WTC11 (cell line): ENCODE data around the gene CCDC57.

ENCODE experiments used
- CREB1 ChIP-seq: sonication (generic); formaldehyde crosslinking; IDR thresholded peaks from 2 replicates; pipeline ENCODE4 v1.8.0; 2023; ENCODE audit warnings: mild to moderate bottlenecking, missing genetic modification reagents
- CTCF ChIP-seq: fragments of 200-600 bp; IDR thresholded peaks from 2 replicates; pipeline ENCODE4 v1.8.0; 2022; ENCODE audit warnings: antibody characterized with exemption
- EMX1 ChIP-seq: fragments of 250-450 bp; sonication (Bioruptor Pico); IDR thresholded peaks from 2 replicates; pipeline ENCODE4 v1.8.0; 2021; ENCODE audit warnings: mild to moderate bottlenecking
- FOXP1 ChIP-seq: sonication (generic); formaldehyde crosslinking; IDR thresholded peaks from 2 replicates; pipeline ENCODE4 v1.8.0; 2022; ENCODE audit warnings: missing genetic modification reagents, mild to moderate bottlenecking, moderate library complexity, borderline replicate concordance
- FOXP4 ChIP-seq: sonication (generic); formaldehyde crosslinking; IDR thresholded peaks from 2 replicates; pipeline ENCODE4 v1.8.0; 2022; ENCODE audit warnings: mild to moderate bottlenecking, missing genetic modification reagents
- HMGXB4 ChIP-seq: sonication (generic); formaldehyde crosslinking; IDR thresholded peaks from 2 replicates; pipeline ENCODE4 v1.8.1; 2023; ENCODE audit warnings: mild to moderate bottlenecking, moderate library complexity, missing genetic modification reagents
- IRF2 ChIP-seq: sonication (generic); formaldehyde crosslinking; IDR thresholded peaks from 2 replicates; pipeline ENCODE4 v1.8.0; 2022; ENCODE audit warnings: low read depth, missing genetic modification reagents, borderline replicate concordance
- JUN ChIP-seq: sonication (generic); formaldehyde crosslinking; IDR thresholded peaks from 2 replicates; pipeline ENCODE4 v1.8.0; 2023; ENCODE audit warnings: mild to moderate bottlenecking, missing genetic modification reagents
- MAX ChIP-seq: sonication (generic); formaldehyde crosslinking; IDR thresholded peaks from 2 replicates; pipeline ENCODE4 v1.8.0; 2022; ENCODE audit warnings: mild to moderate bottlenecking, missing genetic modification reagents
- NR2C2 ChIP-seq: sonication (generic); formaldehyde crosslinking; IDR thresholded peaks from 2 replicates; pipeline ENCODE4 v1.8.0; 2022; ENCODE audit warnings: mild to moderate bottlenecking, missing genetic modification reagents
- OVOL2 ChIP-seq: fragments of 250-450 bp; sonication (Bioruptor Pico); IDR thresholded peaks from 2 replicates; pipeline ENCODE4 v1.9.0; 2021; ENCODE audit warnings: mild to moderate bottlenecking, borderline replicate concordance
- PREB ChIP-seq: sonication (generic); formaldehyde crosslinking; IDR thresholded peaks from 2 replicates; pipeline ENCODE4 v1.8.1; 2022; ENCODE audit warnings: mild to moderate bottlenecking, missing genetic modification reagents, moderate library complexity, borderline replicate concordance
- PRRX2 ChIP-seq: fragments of 250-450 bp; sonication (Bioruptor Pico); IDR thresholded peaks from 2 replicates; pipeline ENCODE4 v1.8.0; 2021; ENCODE audit warnings: mild to moderate bottlenecking
- ZNF512 ChIP-seq: sonication (generic); formaldehyde crosslinking; IDR thresholded peaks from 2 replicates; pipeline ENCODE4 v1.8.1; 2022; ENCODE audit warnings: missing genetic modification reagents, borderline replicate concordance

GRCh38 chr17:82101767-82102679 is 110.6 kb downstream of the CCDC57 start:
- TF ChIP-seq FOXP4 (no peak), EMX1 (CRISPR knock-in tag) (no peak), PRRX2 (no peak), CTCF (no peak), ZNF512 (CRISPR knock-in tag) (no peak), HMGXB4 (CRISPR knock-in tag) (no peak), IRF2 (CRISPR knock-in tag) (no peak), PREB (CRISPR knock-in tag) (no peak; the same call in 1 of the 2 replicates), MAX (no peak), JUN (CRISPR knock-in tag) (no peak), NR2C2 (no peak), CREB1 (CRISPR knock-in tag) (no peak), FOXP1 (CRISPR knock-in tag) (no peak), OVOL2 (CRISPR knock-in tag) (no peak)
